ENCODE data around the gene COL23A1.

Gene COL23A1

GRCh38 chr5:178455480-178455835 lies 134.7 kb downstream of the COL23A1 start:
- no peak for DNase-seq

- DNase-seq = no peak
These were observed 135.2 kb downstream of the COL23A1 start for GRCh38 chr5:178454821-178455479.

GRCh38 chr5:178454303-178454702 lies 135.9 kb downstream of the COL23A1 start:
- DNase-seq = no peak

DNA sequence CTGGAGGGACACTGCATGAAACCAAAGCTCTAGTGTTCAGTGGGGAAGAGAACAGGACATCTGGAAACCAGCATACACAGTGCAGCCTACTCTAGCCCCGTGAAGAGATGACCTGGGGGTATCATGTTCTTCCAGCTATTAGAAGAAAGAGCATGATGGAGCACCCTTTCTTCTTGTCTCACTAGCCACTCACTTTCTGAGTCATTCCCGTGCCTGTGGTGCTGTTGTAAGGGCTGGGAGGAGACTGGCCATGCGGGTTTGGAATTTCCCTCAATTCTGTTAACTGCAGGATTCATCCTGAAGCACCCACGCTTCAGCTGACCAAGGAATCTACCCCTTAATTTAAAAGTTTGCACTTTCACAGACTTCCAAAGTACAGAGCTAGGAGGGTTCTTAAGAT lies 137.0 kb downstream of the COL23A1 start:
- DNase-seq = no peak

- no peak for DNase-seq
These were observed 139.8 kb downstream of the COL23A1 start for GRCh38 chr5:178450121-178451028.

- no peak for DNase-seq
These were observed 140.8 kb downstream of the COL23A1 start for GRCh38 chr5:178449163-178450070.

- no peak for DNase-seq
These were observed 144.7 kb downstream of the COL23A1 start for GRCh38 chr5:178445534-178445933.

GRCh38 chr5:178442405-178443257 lies 147.6 kb downstream of the COL23A1 start:
- no peak for DNase-seq

DNA sequence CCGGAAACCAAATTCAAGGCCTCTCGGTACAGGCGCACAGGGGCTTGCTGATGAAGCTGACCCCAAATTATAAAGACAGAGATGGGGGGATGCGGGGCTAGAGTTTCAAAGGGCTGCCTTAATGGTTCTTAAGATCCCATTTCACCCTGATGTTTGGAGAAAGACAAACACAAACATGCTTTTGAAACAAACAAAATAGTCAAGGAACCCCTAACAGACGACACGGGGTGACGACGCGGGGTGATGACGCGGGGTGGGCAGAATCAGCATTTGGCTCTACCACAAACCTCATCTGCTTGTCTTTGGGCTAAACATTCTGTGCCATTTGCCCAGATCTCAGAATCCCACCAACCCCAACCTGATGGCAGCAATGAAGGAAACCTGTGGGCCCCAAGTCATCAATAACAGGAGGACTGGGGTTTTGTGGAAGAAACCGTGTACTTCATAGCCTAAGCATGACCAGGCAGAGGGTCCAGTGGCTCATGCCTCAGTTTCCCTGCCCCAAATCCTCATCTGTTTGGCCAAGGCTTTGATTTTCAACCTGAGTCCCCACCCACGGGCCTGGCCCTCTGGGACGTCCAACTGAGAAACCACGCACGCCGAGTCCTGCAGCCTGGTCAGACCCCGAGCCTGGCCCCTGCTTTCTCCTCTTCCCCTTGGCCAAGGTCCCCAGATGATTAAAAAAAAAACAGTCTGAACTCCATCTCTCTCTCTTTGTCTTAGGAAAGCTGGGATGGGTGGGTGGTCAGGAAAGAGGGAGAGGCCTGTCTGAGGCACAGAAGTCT lies 148.5 kb downstream of the COL23A1 start:
- DNase-seq = no peak

DNA sequence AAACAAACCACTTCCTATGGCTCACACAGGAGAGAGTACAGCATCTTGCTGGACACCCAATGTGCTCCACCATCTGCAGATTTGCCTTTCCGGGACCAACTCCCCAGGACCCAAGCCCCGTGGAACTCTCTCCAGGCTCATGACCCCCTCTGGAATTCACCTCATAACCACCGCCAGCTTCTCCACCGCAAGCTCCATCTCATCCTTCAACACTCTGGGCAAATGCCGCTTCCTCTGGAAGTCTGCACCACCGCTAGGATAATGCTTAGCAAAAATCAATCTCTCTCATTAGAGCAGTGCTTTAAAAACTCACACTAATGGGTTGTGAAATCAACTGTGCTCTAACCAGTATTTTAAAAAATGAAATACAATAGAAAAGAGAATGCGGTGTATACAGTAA lies 150.0 kb downstream of the COL23A1 start:
- no peak for DNase-seq

- no peak for DNase-seq
These were observed 150.6 kb downstream of the COL23A1 start for GRCh38 chr5:178439493-178440180.

DNA sequence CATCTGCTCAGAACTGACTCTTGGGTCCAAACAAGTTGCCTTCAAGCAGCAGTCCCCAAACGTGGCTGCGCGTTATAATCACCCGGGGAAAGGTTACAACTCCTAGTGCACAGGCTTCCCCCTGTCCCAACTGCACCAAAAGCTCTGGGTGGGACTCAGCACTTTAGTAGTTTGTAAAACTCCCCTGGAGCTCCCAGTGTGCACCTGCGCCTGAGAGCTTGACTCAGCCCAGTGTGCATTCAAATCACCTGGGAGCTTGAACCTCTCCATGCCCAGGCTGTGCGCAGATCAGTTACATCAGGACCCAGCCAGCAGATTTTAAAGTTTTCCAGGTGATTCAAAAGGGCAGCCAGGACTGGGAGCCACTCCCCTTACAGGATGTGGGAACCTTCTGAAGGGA lies 151.4 kb downstream of the COL23A1 start:
- DNase-seq = no peak

- no peak for DNase-seq
These were observed 152.7 kb downstream of the COL23A1 start for GRCh38 chr5:178437386-178438075.

GRCh38 chr5:178436326-178436940 lies 153.8 kb downstream of the COL23A1 start:
- DNase-seq = no peak

DNA sequence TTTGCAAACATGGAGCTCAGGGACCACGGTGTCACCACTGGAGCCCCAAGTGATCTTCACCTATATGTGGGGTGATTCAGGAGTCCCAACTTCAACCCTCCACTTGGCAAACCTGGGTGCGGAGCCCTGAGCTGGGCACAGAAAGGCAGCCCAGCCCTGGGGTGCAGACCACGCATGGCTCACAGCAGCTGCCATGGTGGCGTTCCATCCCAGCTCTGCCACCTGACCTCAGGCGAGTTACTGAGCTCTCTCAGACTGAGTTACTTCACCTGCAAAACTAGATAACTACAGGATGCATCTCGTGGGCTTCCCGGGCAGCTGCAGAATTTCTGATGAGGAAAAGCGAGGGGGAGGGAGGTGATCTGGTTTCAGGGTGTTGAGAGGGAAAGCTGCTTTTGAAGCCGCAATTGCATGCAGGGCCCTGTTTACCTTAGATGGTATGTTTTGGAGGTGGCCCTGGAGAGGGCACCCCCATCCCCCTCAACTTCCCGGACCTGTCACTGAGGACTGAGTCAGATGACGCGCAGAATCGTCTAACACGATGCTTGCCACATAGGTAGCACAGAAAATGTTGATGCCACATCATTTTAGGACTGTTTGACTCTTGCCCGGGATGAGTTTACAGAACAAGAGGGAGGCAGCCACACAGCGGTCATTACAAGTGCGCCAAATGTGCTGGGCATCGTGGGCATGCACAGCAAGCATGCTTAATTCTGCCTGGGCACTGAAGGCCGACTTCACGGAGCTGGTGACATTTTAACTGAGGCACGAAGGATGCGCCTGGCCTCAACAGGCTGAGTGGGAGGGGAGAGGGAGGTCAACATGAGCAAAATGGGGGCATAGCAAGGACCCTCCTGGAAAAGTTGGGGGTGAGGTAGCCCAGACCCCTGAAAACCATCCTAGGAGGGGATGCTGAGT lies 154.6 kb downstream of the COL23A1 start:
- DNase-seq = no peak

DNA sequence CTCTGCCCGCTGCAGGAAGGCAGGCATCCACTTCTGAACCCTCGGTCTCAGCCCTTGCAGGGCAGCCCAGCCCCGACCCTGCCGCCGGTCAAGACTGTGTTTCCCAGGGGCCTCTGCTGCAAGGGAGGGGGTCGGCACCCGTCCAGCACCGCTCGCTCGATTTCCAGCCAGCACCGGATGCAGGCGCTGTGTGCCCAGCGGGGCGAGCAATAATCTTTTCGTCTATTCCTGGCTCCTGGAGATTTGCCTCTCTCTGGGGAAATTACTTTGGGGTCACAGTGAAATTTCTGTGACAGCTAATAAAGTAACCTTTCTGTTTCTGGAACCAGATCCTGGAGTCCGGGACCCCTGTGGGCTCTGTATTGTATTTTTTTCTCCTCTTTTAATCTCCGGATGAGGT lies 155.3 kb downstream of the COL23A1 start:
- no peak for DNase-seq

DNA sequence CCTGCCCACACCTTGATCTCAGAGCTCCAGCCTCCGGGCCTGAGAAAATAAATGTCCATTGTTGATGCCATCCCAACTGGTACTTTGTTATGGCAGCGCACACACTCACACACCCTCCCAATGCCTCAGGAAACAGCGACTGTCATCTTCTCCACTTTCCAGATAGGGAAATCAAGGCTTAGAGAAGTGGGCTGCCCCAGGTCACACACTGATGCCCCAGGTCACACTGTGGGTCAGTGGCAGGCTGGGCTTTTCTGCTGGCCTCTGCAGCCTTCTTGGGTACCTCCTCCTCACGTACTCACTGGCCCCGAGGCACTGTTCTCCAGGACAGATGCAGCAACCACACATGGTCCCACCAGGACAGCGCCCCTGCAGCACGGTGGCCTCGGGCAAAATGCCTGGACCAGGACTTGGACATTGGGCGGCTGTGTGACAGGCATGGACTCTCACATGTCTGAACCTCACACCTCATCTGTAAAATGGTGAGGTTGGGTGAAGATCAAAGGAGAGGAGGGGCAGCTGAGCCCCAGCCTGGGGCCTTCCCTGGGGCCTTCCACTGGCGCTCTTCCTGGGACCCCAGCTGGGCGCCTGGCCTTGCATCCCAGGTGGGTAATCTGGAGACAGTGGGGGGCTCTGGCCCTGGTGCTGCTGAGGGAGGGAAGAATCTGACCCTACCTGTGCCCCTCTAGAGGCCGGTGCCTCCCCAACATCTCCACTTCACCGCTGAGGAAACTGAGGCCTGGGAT lies 156.0 kb downstream of the COL23A1 start:
- DNase-seq = no peak
